ENCODE results near the gene TNFAIP8L3.
A peak's percentile ranks its signal among the peaks of the same experiment; 100 is the strongest.
"Not testable (repeated sequence)": the region's sequence is repeated elsewhere in the genome, so short reads cannot be mapped to it uniquely, and the experiment has no call there.

The TNFAIP8L3 gene

DNA sequence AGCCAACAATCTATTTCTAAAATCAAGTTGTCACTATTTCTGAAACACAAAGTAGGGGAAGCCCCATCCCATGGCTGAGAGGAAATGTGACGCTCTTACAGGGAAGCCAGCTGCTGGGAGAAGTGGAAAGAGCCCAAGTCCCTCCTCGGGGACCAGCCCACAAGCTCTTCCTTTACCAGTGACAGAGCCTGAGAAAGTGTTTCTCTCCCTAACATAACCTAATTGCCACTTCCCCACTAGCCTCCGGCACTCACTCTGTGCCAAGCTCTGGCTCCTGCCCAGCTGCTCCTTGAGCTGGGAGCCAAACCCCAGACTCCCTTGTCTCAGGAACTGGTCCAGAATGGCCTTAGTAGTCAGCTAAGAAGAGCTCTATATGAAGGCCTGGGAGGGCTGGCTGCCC, 42.9 kb downstream of the TNFAIP8L3 start:
- no peak for DNase-seq

GRCh38 chr15:51049081-51049480, 45.6 kb downstream of the TNFAIP8L3 start:
- no peak for DNase-seq

- peak; percentile 11 to 15 for DNase-seq
Observed at GRCh38 chr15:51048308-51048707, 46.4 kb downstream of the TNFAIP8L3 start.

DNA sequence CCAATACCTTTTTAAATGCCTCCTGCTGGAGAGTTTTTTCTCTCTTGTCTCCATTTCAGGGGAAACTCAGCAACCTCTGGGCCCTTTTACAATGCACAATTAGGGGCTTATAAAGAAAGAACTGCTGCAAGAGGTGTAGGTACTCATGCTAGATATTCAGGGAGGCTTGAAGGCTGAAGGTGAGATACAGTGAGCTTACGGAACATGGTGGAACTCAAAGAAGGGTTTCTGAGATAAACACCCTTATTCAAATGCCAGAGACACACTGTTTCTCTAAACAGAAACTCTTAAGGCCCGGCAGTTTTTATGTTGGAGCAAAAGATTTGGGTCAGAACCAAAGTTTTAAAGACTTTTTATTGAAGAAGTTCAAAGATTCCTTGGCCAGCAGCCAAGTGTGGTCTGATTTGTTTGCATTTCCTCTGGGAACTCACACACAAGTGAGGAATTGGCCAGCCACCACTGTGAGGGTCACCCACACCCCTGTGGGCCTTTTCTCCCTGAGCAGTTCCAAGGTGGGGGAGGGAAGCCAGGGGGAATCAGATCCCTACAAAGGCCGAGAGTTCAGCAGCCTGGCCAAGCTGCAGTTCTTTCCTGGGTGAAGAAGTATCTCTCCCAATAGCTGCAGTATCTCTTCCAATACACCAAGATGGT, 47.8 kb downstream of the TNFAIP8L3 start:
- DNase-seq: no peak

DNA sequence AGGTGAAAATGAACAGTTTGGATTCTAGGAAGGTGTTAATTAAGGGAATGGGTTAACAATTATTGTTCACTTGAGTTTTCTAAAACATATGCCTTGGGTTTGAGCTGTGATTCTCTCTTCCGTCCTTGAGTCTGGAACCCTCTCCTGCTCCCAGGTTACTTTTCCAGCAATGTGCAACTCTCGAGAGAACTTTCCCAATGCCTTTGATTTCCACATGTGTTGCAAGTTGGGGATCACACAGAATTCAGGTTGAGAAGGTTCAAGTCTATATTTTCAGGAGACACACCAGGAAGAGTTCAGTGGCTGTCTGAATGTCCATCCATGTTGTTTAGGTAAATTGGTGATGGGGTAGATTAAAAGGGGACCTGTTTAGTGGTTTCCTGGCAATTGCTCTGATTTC, 48.7 kb downstream of the TNFAIP8L3 start:
- DNase-seq: no peak

GRCh38 chr15:51044037-51044727, 50.5 kb downstream of the TNFAIP8L3 start:
- DNase-seq: no peak

GRCh38 chr15:51038974-51039319, 55.8 kb downstream of the TNFAIP8L3 start:
- no peak for DNase-seq

DNA sequence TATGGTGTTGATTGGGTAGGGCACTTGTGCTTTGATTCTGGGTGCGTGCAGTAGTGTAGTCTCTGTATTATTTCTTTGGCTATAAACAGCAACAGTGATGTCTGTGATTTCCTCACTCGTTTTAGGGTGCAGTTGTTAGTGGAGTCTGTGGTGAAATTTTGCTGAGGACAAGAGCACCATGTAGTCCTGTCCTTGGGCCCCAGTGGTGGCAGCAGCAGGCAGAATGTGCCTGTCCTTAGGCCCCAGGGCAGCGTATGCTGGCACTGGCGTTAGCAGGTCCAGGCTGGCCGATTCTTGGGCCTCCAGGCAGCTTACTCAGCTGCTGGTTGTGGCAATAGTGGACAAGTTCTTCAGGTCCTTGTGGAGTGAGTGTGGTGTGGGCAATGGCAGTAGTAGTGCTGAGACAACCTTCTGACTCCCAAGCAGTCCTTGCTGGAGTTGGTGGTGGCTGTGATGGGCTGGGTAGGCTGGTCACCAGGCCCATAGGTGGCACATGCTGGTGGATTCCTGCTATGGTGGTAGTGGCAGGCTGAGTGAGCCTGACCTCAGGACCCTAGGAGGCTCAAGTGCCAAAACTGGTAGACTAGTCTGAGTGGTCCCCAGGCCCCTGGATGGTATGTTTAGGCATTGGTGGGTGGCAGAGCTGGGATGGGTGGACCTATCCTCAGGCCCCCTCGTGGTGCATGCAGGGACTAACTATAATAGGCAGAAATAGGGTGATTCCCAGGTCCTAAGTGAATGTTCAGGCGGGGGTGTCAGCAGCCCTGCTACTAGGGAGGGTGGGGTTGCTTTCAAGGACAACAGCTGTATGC, 56.3 kb downstream of the TNFAIP8L3 start:
- no peak for DNase-seq

- DNase-seq: not testable (repeated sequence)
Observed at GRCh38 chr15:51037474-51037873, 57.2 kb downstream of the TNFAIP8L3 start.

- DNase-seq: no peak
Observed at GRCh38 chr15:51030649-51031316, 63.9 kb downstream of the TNFAIP8L3 start.

GRCh38 chr15:51025454-51025846, 69.3 kb downstream of the TNFAIP8L3 start:
- DNase-seq: no peak

DNA sequence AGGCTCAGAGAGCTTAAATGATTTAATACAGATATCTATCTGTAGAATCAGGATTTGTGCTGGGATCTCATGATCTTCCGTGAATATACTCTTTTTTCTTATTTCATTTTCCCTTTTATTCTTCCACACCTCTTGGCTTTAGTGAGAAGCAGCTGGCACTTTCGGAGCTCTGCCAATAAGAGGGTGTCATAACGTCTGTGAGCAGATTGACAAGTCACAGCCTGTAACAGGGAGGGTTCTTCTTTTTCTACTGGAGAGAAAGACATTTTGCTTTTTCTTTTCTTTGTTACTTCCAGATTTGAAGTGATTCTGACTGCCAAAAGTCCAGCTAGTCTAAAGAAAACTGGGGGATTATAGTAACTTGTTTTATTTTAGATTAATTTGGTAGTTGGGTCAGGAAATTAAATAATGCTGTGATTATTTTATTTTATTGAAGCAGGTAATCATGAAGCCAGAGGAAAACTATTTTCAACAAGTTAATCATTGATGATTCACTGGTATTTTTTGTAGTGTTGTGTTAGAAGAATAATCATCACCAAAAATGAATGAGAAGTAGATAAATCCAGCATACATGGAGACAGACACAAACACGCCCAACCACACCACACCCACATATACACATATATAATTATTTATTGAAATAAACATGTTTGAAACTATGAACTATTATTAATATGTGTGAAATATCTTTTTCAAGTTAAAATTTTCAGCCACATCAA, 69.8 kb downstream of the TNFAIP8L3 start:
- no peak for DNase-seq

DNA sequence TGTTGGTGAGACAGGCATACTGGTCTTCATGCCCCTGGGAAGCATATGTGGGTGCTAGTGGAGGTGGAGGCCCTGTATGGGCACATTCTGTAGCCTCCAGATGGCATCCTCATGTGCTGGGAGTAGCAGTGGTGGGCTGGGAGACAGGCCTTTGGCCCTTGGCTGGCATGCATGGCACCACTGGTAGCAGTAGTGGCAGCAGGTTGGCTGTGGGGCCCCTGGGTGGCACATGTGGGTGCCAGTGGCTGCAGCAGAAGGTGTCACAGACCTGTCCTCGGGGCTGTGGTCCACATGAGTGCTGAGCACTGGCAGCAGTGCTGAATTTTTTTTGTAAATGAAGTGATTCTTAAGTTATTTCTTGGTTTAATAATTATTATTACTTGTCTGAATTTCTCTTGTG, 71.2 kb downstream of the TNFAIP8L3 start:
- no peak for DNase-seq

DNA sequence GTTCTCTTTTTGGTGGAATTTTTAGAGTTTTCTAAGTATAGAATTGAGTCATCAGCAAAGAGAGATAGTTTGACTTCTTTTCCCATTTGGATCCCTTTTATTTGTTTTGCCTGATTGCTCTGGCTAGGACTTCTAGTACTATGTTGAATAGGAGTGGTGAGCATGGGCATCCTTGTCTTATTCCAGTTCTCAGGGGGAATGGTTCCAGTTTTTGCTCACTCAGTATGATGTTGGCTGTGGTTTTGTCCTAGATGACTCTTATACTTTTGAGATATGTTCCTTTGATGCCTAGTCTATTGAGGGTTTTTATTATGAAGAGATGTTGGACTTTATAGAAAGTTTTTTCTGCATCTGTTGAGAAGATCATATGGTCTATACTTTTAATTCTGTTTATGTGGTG, 72.5 kb downstream of the TNFAIP8L3 start:
- DNase-seq: no peak

DNA sequence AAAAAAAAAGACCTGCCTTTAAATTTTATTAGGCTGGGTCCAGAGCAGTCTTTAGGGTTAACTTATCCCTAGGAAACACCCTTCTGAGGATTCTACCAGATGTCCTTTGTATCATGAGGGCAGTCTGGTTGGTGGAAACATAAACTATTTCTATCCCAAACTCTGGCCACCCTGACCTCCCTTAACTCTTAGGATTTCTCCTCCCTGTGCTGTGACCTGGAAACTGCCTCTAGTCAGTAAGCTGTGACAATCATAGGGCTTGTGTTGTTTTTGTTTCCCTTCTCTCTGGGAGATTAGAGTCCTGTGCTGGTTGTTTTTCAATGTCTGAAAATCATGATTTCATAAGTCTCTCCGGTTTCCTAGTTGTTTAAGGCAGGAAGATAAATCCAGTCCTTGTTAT, 78.1 kb downstream of the TNFAIP8L3 start:
- no peak for DNase-seq

GRCh38 chr15:51011212-51011611, 83.5 kb downstream of the TNFAIP8L3 start:
- no peak for DNase-seq

GRCh38 chr15:51007131-51007666, 87.5 kb downstream of the TNFAIP8L3 start:
- no peak for DNase-seq

Data from AML-193 (cell line).